ENCODE results near the gene PADI3. TPM values are rescaled to one million over a fixed set of nuclear protein-coding genes. Genes with fewer than 3 reads are reported as not detected.

The PADI3 gene
- total and polyA plus RNA-seq, 12 donors, result not detected

DNA sequence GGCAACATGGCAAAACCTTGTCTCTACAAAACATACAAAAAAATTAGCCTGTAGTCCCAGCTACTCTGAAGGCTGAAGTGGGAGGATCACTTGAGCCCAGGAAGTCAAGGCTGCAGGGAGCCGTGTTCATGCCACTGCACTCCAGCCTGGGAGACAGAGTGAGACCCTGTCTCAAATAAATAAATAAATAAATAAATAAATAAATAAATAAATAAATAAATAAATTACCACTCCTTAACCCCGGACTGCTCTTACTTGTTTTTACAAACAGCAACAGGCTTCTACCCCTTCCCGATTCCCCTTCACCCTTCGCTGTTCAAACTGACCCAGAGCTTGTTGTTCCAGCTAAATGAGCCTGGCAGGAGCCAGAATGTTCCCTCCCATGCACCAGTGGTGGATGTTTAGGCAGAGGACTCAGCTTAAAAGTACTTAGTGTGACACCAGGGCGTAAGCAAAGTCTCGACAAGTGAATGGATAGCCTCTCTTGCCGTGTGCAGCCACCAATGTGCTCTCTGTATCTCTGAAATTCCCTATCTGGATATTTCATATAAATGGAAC is 21.5 kb upstream of the PADI3 start:
- no peaks in the 10 kb centered on the region for H3K9me3 ChIP-seq (replicated peaks in 1 of 3)
- TF ChIP-seq, protein P1, sequence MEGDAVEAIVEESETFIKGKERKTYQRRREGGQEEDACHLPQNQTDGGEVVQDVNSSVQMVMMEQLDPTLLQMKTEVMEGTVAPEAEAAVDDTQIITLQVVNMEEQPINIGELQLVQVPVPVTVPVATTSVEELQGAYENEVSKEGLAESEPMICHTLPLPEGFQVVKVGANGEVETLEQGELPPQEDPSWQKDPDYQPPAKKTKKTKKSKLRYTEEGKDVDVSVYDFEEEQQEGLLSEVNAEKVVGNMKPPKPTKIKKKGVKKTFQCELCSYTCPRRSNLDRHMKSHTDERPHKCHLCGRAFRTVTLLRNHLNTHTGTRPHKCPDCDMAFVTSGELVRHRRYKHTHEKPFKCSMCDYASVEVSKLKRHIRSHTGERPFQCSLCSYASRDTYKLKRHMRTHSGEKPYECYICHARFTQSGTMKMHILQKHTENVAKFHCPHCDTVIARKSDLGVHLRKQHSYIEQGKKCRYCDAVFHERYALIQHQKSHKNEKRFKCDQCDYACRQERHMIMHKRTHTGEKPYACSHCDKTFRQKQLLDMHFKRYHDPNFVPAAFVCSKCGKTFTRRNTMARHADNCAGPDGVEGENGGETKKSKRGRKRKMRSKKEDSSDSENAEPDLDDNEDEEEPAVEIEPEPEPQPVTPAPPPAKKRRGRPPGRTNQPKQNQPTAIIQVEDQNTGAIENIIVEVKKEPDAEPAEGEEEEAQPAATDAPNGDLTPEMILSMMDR (IDR thresholded peaks at IDR 0.05), result no peak
- TF ChIP-seq POLR2A (IDR thresholded peaks at IDR 0.05), result no peak
- H3K4me3 ChIP-seq, result no peak overlapping the region
- no peaks in the 10 kb centered on the region for H3K4me1 ChIP-seq (replicated peaks in 1 of 2)
- no peak for DNase-seq
- H3K27ac ChIP-seq, result no peak overlapping the region
- no peaks in the 10 kb centered on the region for H3K36me3 ChIP-seq (replicated peaks in 1 of 2)
- intact Hi-C loops (cut with DNase I), result no loop called here
- H3K27me3 ChIP-seq, result no peaks in the 10 kb centered on the region
- WGBS, 4 donors, result 63 to 76% (median 68%) methylated on average over 7 of the region's 7 CpGs

DNA sequence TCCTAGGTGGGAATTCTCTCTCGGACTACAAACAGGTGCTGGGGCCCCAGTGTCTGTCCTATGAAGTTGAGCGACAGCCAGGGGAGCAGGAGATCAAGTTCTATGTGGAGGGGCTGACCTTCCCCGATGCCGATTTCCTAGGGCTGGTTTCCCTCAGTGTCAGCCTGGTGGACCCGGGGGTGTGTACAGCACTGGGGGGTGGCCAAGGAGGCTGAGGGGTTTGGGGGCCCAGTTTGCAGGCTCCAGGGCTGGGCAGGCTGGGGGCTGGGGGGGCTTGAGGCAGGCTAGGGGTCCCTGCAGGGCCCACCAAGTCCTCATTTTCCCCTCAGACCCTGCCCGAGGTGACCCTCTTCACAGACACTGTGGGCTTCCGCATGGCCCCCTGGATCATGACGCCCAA is 20.3 kb upstream of the PADI3 start:
- TF ChIP-seq, protein P1 (IDR thresholded peaks at IDR 0.05), result no peak
- TF ChIP-seq POLR2A (IDR thresholded peaks at IDR 0.05), result no peak
- H3K27ac ChIP-seq, result no peak overlapping the region
- no peak for DNase-seq
- no peaks in the 10 kb centered on the region for H3K9me3 ChIP-seq (replicated peaks in 1 of 3)
- no peaks in the 10 kb centered on the region for H3K4me1 ChIP-seq (replicated peaks in 1 of 2)
- no peaks in the 10 kb centered on the region for H3K27me3 ChIP-seq
- intact Hi-C loops (cut with DNase I), result no loop called here
- H3K36me3 ChIP-seq (replicated peaks in 1 of 2), result no peaks in the 10 kb centered on the region
- WGBS, 4 donors, result 62 to 86% (median 74%) methylated on average over 1 to 8 of the region's 8 CpGs
- H3K4me3 ChIP-seq, result no peak overlapping the region

DNA sequence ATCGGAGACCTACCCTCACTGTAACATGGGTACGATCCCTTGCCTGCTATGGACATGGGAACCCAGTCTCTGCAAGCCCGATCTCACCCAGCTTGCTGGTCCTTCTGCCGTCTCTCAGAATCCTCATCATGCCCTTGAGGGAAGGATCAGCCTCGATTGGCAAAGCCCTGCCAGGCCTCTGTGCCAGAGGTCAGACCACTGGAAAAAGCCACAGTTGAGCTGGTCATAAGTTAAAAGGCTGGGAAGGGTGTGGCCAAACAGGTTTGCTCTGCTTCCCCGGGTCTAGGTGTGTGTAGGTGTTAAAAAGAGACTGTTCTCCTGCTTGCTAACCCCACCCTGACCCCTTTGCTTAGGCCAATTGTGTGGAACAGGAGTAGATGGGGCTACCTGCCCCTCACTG is 19.5 kb upstream of the PADI3 start:
- H3K4me1 ChIP-seq (replicated peaks in 1 of 2), result no peaks in the 10 kb centered on the region
- no peak for TF ChIP-seq POLR2A (IDR thresholded peaks at IDR 0.05)
- TF ChIP-seq, protein P1 (IDR thresholded peaks at IDR 0.05), result no peak
- no peak overlapping the region for H3K4me3 ChIP-seq
- no peaks in the 10 kb centered on the region for H3K9me3 ChIP-seq (replicated peaks in 1 of 3)
- no peaks in the 10 kb centered on the region for H3K27me3 ChIP-seq
- 77 to 83% (median 80%) methylated on average over 5 to 6 of the region's 6 CpGs for WGBS, 4 donors
- H3K27ac ChIP-seq, result no peak overlapping the region
- intact Hi-C loops (cut with DNase I), result no loop called here
- H3K36me3 ChIP-seq (replicated peaks in 1 of 2), result no peaks in the 10 kb centered on the region
- DNase-seq, result no peak

DNA sequence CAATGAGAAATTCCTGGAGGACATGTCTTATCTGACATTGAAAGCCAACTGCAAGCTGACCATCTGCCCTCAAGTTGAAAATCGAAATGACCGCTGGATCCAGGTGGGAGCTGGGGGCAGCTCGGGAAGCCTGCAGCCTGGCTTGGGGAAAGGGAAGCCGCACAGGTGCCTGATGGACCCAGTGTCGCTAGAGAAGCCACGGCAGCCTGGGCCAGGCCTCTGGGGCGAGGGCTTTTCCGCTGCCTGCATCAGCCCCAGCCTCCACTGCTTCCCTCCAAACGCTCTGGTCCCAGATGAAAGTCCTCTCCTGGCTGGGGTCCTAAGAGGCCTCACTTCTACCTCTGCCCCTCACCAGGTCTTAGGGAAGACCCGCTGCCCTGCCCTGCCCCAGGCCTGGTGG is 18.8 kb upstream of the PADI3 start:
- no peaks in the 10 kb centered on the region for H3K36me3 ChIP-seq (replicated peaks in 1 of 2)
- WGBS, 4 donors, result 91 to 94% (median 92%) methylated on average over 9 to 10 of the region's 10 CpGs
- H3K4me1 ChIP-seq (replicated peaks in 1 of 2), result no peaks in the 10 kb centered on the region
- intact Hi-C loops (cut with DNase I), result no loop called here
- no peak for TF ChIP-seq POLR2A (IDR thresholded peaks at IDR 0.05)
- TF ChIP-seq, protein P1 (IDR thresholded peaks at IDR 0.05), result no peak
- H3K27me3 ChIP-seq, result no peaks in the 10 kb centered on the region
- DNase-seq, result no peak
- no peak overlapping the region for H3K27ac ChIP-seq
- H3K4me3 ChIP-seq, result no peak overlapping the region
- no peaks in the 10 kb centered on the region for H3K9me3 ChIP-seq (replicated peaks in 1 of 3)

All from adrenal gland (tissue), 12 donors.